Measurements from ENCODE around the gene DUOX2.
"Not testable (repeated sequence)": the region's sequence is repeated elsewhere in the genome, so short reads cannot be mapped to it uniquely, and the experiment has no call there.

DUOX2 gene

GRCh38 chr15:45048449-45048793 is 65.6 kb downstream of the DUOX2 start:
- H3K27ac ChIP-seq (ENCODE audit: low read length) = not testable (repeated sequence)

GRCh38 chr15:45044270-45044669 is 69.7 kb downstream of the DUOX2 start:
- H3K9me3 ChIP-seq (ENCODE audit: control insufficient read depth in 1 of 2, low read length in 2 of 2); H3K4me3 ChIP-seq (ENCODE audit: low read depth in 1 of 2, low read length in 2 of 2); H3K27ac ChIP-seq (ENCODE audit: low read length); H3K36me3 ChIP-seq (ENCODE audit: control insufficient read depth in 1 of 2, insufficient read depth in 2 of 2, low read length in 2 of 2); H3K4me1 ChIP-seq (ENCODE audit: control insufficient read depth in 1 of 2, insufficient read depth in 2 of 2, low read length in 2 of 2); H3K27me3 ChIP-seq (ENCODE audit: low read depth, low read length): not testable (repeated sequence)

More at GRCh38 chr15:45048449-45048793, 65.6 kb downstream of the DUOX2 start:
- H3K27me3 ChIP-seq (ENCODE audit: low read depth, low read length); H3K9me3 ChIP-seq (ENCODE audit: control insufficient read depth in 1 of 2, low read length in 2 of 2); H3K4me1 ChIP-seq (ENCODE audit: control insufficient read depth in 1 of 2, insufficient read depth in 2 of 2, low read length in 2 of 2); H3K4me3 ChIP-seq (ENCODE audit: low read depth in 1 of 2, low read length in 2 of 2); H3K36me3 ChIP-seq (ENCODE audit: control insufficient read depth in 1 of 2, insufficient read depth in 2 of 2, low read length in 2 of 2): not testable (repeated sequence)

- H3K27me3 ChIP-seq (ENCODE audit: low read depth, low read length); H3K27ac ChIP-seq (ENCODE audit: low read length); H3K4me3 ChIP-seq (ENCODE audit: low read depth in 1 of 2, low read length in 2 of 2); H3K36me3 ChIP-seq (ENCODE audit: control insufficient read depth in 1 of 2, insufficient read depth in 2 of 2, low read length in 2 of 2); H3K4me1 ChIP-seq (ENCODE audit: control insufficient read depth in 1 of 2, insufficient read depth in 2 of 2, low read length in 2 of 2); H3K9me3 ChIP-seq (ENCODE audit: control insufficient read depth in 1 of 2, low read length in 2 of 2): not testable (repeated sequence)
Measured at GRCh38 chr15:45042859-45043258, 71.1 kb downstream of the DUOX2 start.
